Naive thymus-derived CD8-positive, alpha-beta T cell (primary cell): ENCODE data around the gene DYNAP. TPM values are rescaled to one million over a fixed set of nuclear protein-coding genes. Genes with fewer than 3 reads are reported as not detected.

Experiments used
- ATAC-seq, 2 donors: fragments of 150-1000 bp; cut with Tn5 transposase in 1 of 2; sonication (Bioruptor Pico), chemical (Tn5 transposase) in 1 of 2; 1 replicate in 1 of 2; 2 replicates in 1 of 2; pipeline ENCODE4 v1.10.0; 2021; ENCODE audit warnings: mild to moderate bottlenecking in 2 of 2, moderate library complexity in 2 of 2
- POLR2A ChIA-PET: fragments of 350-600 bp; sonication (Branson Sonifier 250); formaldehyde crosslinking; loops from one replicate; lab custom pipeline; 2021; ENCODE audit warnings: antibody characterized with exemption; lab: Charles Lee
- DNase-seq, 10 donors: peaks; one replicate each; pipeline versions ENCODE4 v3.0.0 to v3.0.0-alpha.2; 2020 to 2022
- H3K27ac Mint-ChIP-seq, 10 donors: one replicate each; pipeline ENCODE4 v1.8.0; 2020 to 2022; ENCODE audit warnings: mild to moderate bottlenecking in 10 of 10, mixed read lengths in 10 of 10, moderate library complexity in 4 of 10, inconsistent platforms in 1 of 10
- H3K27me3 Mint-ChIP-seq, 5 donors: one replicate each; pipeline ENCODE4 v1.8.0; 2021 to 2022; ENCODE audit warnings: mixed read lengths in 5 of 5
- H3K36me3 Mint-ChIP-seq, 3 donors: one replicate each; pipeline ENCODE4 v1.8.0; 2020 to 2022; ENCODE audit warnings: mixed read lengths in 3 of 3, mild to moderate bottlenecking in 2 of 3, inconsistent platforms in 1 of 3
- H3K4me1 Mint-ChIP-seq, 4 donors: one replicate each; pipeline ENCODE4 v1.8.0; 2021 to 2022; ENCODE audit warnings: mixed read lengths in 4 of 4
- H3K4me3 Mint-ChIP-seq, 10 donors: one replicate each; pipeline ENCODE4 v1.8.0; 2020 to 2022; ENCODE audit warnings: mild to moderate bottlenecking in 10 of 10, mixed read lengths in 10 of 10, moderate library complexity in 6 of 10, inconsistent platforms in 1 of 10
- H3K9me3 Mint-ChIP-seq, 9 donors: one replicate each; pipeline ENCODE4 v1.8.0; 2020 to 2022; ENCODE audit warnings: mixed read lengths in 9 of 9, mild to moderate bottlenecking in 3 of 9, inconsistent platforms in 1 of 9, moderate library complexity in 1 of 9
- polyA plus RNA-seq, 3 donors: library from polyadenylated mRNA; unstranded; fragments of 300-500 nt; fragmentation: Illumina TruSeq; gene quantifications; one replicate each; pipeline ENCODE4 v1.2.3, GENCODE V29; 2021
- total RNA-seq, 8 experiments: library from RNA in 2 of 8; stranded (reverse) in 2 of 8; gene quantifications; one replicate each; pipeline ENCODE4 v1.2.3 and lab custom pipeline; 2021 to 2026

DYNAP gene
- not detected for total RNA-seq
- not detected for polyA plus RNA-seq
- 0 to 0.09 (median 0) reads per million in 6 experiments for total RNA-seq (lab: John Stamatoyannopoulos, UW)

GRCh38 chr18:54590945-54591344, at the start of gene DYNAP:
TSS of gene DYNAP (plus strand) at chr18:54591245. CDS start at chr18:54591283, 38 bp downstream.
- Mint-ChIP-seq H3K36me3 (no peaks in the 10 kb centered on the region), H3K9me3 (peaks cover 0 to 1% (median 0%) of the 10 kb centered on the region in 9 donors), H3K4me3 (no peak within 1 kb of the TSS), H3K27ac (no peak within 1 kb of the TSS), H3K4me1 (no peaks in the 10 kb centered on the region), H3K27me3 (peaks cover 0 to 11% (median 2%) of the 10 kb centered on the region in 5 donors)
- ATAC-seq (no peak), DNase-seq (no peak)
- POLR2A ChIA-PET, result no interaction called here

- POLR2A ChIA-PET, result no interaction called here
- H3K36me3 Mint-ChIP-seq, result no peaks in the 10 kb centered on the region
- peaks cover 0 to 14% (median 0%) of the 10 kb centered on the region in 9 donors for H3K9me3 Mint-ChIP-seq
- H3K4me3 Mint-ChIP-seq, result no peak overlapping the region
- peaks cover 0 to 11% (median 0%) of the 10 kb centered on the region in 5 donors for H3K27me3 Mint-ChIP-seq
- H3K4me1 Mint-ChIP-seq, result no peaks in the 10 kb centered on the region
- ATAC-seq (no peak), DNase-seq (no peak)
- no peak overlapping the region for H3K27ac Mint-ChIP-seq
Observed at GRCh38 chr18:54551590-54551989, 39.5 kb upstream of the DYNAP start.

GRCh38 chr18:54555286-54555685, 35.8 kb upstream of the DYNAP start:
- no peak for ATAC-seq
- no peak overlapping the region for H3K4me3 Mint-ChIP-seq
- DNase-seq, result no peak
- no peaks in the 10 kb centered on the region for H3K27me3 Mint-ChIP-seq
- H3K4me1 Mint-ChIP-seq, result no peaks in the 10 kb centered on the region
- POLR2A ChIA-PET, result no interaction called here
- H3K36me3 Mint-ChIP-seq, result no peaks in the 10 kb centered on the region
- H3K27ac Mint-ChIP-seq, result no peak overlapping the region
- peaks cover 0 to 14% (median 0%) of the 10 kb centered on the region in 9 donors for H3K9me3 Mint-ChIP-seq

GRCh38 chr18:54555996-54556395, 35.0 kb upstream of the DYNAP start:
- Mint-ChIP-seq H3K9me3 (peaks cover 0 to 13% (median 0%) of the 10 kb centered on the region in 9 donors), H3K4me1 (no peaks in the 10 kb centered on the region), H3K27ac (no peak overlapping the region), H3K4me3 (no peak overlapping the region), H3K27me3 (no peaks in the 10 kb centered on the region), H3K36me3 (no peaks in the 10 kb centered on the region)
- no peak for ATAC-seq
- POLR2A ChIA-PET, result no interaction called here
- no peak for DNase-seq

- Mint-ChIP-seq H3K36me3 (no peaks in the 10 kb centered on the region), H3K27me3 (peaks cover 0 to 6% (median 0%) of the 10 kb centered on the region in 5 donors), H3K4me3 (no peak overlapping the region), H3K4me1 (no peaks in the 10 kb centered on the region), H3K27ac (no peak overlapping the region), H3K9me3 (no peaks in the 10 kb centered on the region)
- no peak for ATAC-seq
- DNase-seq, result no peak
- POLR2A ChIA-PET, result no interaction called here
Observed at GRCh38 chr18:54557958-54558357, 33.1 kb upstream of the DYNAP start.

GRCh38 chr18:54558609-54559585, 32.1 kb upstream of the DYNAP start:
- POLR2A ChIA-PET, result no interaction called here
- no peak overlapping the region for H3K27ac Mint-ChIP-seq
- H3K27me3 Mint-ChIP-seq, result peaks cover 0 to 6% (median 0%) of the 10 kb centered on the region in 5 donors
- H3K9me3 Mint-ChIP-seq, result no peaks in the 10 kb centered on the region
- no peak overlapping the region for H3K4me3 Mint-ChIP-seq
- H3K4me1 Mint-ChIP-seq, result no peaks in the 10 kb centered on the region
- DNase-seq, result peak in 1 of 10 donors; percentile 2
- ATAC-seq, result no peak
- H3K36me3 Mint-ChIP-seq, result no peaks in the 10 kb centered on the region

GRCh38 chr18:54561706-54562267, 29.3 kb upstream of the DYNAP start:
- H3K9me3 Mint-ChIP-seq, result no peaks in the 10 kb centered on the region
- H3K36me3 Mint-ChIP-seq, result no peaks in the 10 kb centered on the region
- ATAC-seq (no peak), DNase-seq (no peak)
- H3K4me3 Mint-ChIP-seq, result no peak overlapping the region
- no peaks in the 10 kb centered on the region for H3K4me1 Mint-ChIP-seq
- POLR2A ChIA-PET, result no interaction called here
- H3K27ac Mint-ChIP-seq, result no peak overlapping the region
- peaks cover 0 to 6% (median 1%) of the 10 kb centered on the region in 5 donors for H3K27me3 Mint-ChIP-seq

GRCh38 chr18:54580202-54580729, 10.8 kb upstream of the DYNAP start:
- Mint-ChIP-seq H3K27me3 (peaks cover 10 to 16% (median 11%) of the 10 kb centered on the region in 5 donors), H3K36me3 (no peaks in the 10 kb centered on the region), H3K9me3 (peaks cover 0 to 5% (median 0%) of the 10 kb centered on the region in 9 donors), H3K4me3 (no peak overlapping the region), H3K4me1 (no peaks in the 10 kb centered on the region), H3K27ac (peak overlapping the region in 1 of 10 donors; percentile 46)
- POLR2A ChIA-PET, result no interaction called here
- ATAC-seq, result no peak
- DNase-seq, result no peak

- POLR2A ChIA-PET, result no interaction called here
- H3K36me3 Mint-ChIP-seq, result no peaks in the 10 kb centered on the region
- H3K4me3 Mint-ChIP-seq, result no peak overlapping the region
- H3K4me1 Mint-ChIP-seq, result no peaks in the 10 kb centered on the region
- no peak for DNase-seq
- H3K27me3 Mint-ChIP-seq, result peaks cover 0 to 9% (median 7%) of the 10 kb centered on the region in 5 donors
- no peak overlapping the region for H3K27ac Mint-ChIP-seq
- ATAC-seq, result no peak
- H3K9me3 Mint-ChIP-seq, result no peaks in the 10 kb centered on the region
Observed at GRCh38 chr18:54584065-54584464, 7.0 kb upstream of the DYNAP start.

GRCh38 chr18:54585743-54586142, 5.3 kb upstream of the DYNAP start:
- POLR2A ChIA-PET, result no interaction called here
- Mint-ChIP-seq H3K4me3 (no peak overlapping the region), H3K4me1 (no peaks in the 10 kb centered on the region), H3K9me3 (no peaks in the 10 kb centered on the region), H3K27me3 (peaks cover 5 to 11% (median 8%) of the 10 kb centered on the region in 5 donors), H3K36me3 (no peaks in the 10 kb centered on the region), H3K27ac (no peak overlapping the region)
- ATAC-seq (no peak), DNase-seq (no peak)

- no peak overlapping the region for H3K27ac Mint-ChIP-seq
- no peaks in the 10 kb centered on the region for H3K4me1 Mint-ChIP-seq
- POLR2A ChIA-PET, result no interaction called here
- ATAC-seq (no peak), DNase-seq (no peak)
- H3K4me3 Mint-ChIP-seq, result no peak overlapping the region
- H3K9me3 Mint-ChIP-seq, result no peaks in the 10 kb centered on the region
- H3K36me3 Mint-ChIP-seq, result no peaks in the 10 kb centered on the region
- peaks cover 0 to 2% (median 0%) of the 10 kb centered on the region in 5 donors for H3K27me3 Mint-ChIP-seq
Observed at GRCh38 chr18:54604211-54604610, 13.2 kb downstream of the DYNAP start.

- Mint-ChIP-seq H3K36me3 (no peaks in the 10 kb centered on the region), H3K27me3 (peaks cover 0 to 2% (median 0%) of the 10 kb centered on the region in 5 donors), H3K9me3 (no peaks in the 10 kb centered on the region), H3K4me1 (no peaks in the 10 kb centered on the region), H3K27ac (no peak overlapping the region), H3K4me3 (no peak overlapping the region)
- DNase-seq, result no peak
- ATAC-seq, result no peak
- POLR2A ChIA-PET, result no interaction called here
Observed at GRCh38 chr18:54606835-54607212, 15.8 kb downstream of the DYNAP start.
